Mesenchymal stem cell (in vitro differentiated cells and primary cell): ENCODE data around the gene PKIG. TPM values are rescaled to one million over a fixed set of nuclear protein-coding genes. Genes with fewer than 3 reads are reported as not detected.

ENCODE experiments used
- DNase-seq: peaks from one replicate; pipeline ENCODE4 v3.0.0-alpha.2; 2013
- H2AFZ ChIP-seq: one replicate; pipeline ENCODE4 v1.6.1; 2013; ENCODE audit warnings: low read depth, mild to moderate bottlenecking, control low read depth, inconsistent platforms, low read length, moderate library complexity
- H2AK5ac ChIP-seq: 2 replicates; pipeline ENCODE4 v1.6.1; 2013; ENCODE audit warnings: low read length, moderate library complexity, mild to moderate bottlenecking, inconsistent platforms; ENCODE audit not compliant: severe bottlenecking
- H2BK120ac ChIP-seq: one replicate; pipeline ENCODE4 v1.6.1; 2013; ENCODE audit warnings: low read depth, mild to moderate bottlenecking, inconsistent platforms, low read length, moderate library complexity
- H2BK12ac ChIP-seq, 2 experiments: one replicate each; pipeline ENCODE4 v1.6.1; 2013; ENCODE audit warnings: inconsistent platforms in 2 of 2, low read length in 2 of 2, mild to moderate bottlenecking in 2 of 2, moderate library complexity in 2 of 2, control low read depth in 1 of 2
- H2BK15ac ChIP-seq: one replicate; pipeline ENCODE4 v1.6.1; 2013; ENCODE audit warnings: mild to moderate bottlenecking, low read depth, inconsistent platforms; ENCODE audit not compliant: poor library complexity, severe bottlenecking
- H2BK5ac ChIP-seq: 2 replicates; pipeline ENCODE4 v1.6.1; 2013; ENCODE audit warnings: low read depth, mild to moderate bottlenecking, low read length, control low read depth, inconsistent platforms; ENCODE audit not compliant: poor library complexity, severe bottlenecking
- H3K14ac ChIP-seq, 2 experiments: one replicate each; pipeline ENCODE4 v1.6.1; 2013; ENCODE audit warnings: inconsistent platforms in 2 of 2, low read length in 2 of 2, control low read depth in 1 of 2, mild to moderate bottlenecking in 1 of 2, moderate library complexity in 1 of 2
- H3K18ac ChIP-seq, 2 experiments: one replicate each; pipeline ENCODE4 v1.6.1; 2013; ENCODE audit warnings: inconsistent platforms in 2 of 2, low read length in 2 of 2, control low read depth in 1 of 2, low read depth in 1 of 2, mild to moderate bottlenecking in 1 of 2
- H3K23ac ChIP-seq, 2 experiments: one replicate each; pipeline ENCODE4 v1.6.1; 2013; ENCODE audit warnings: inconsistent platforms in 2 of 2, low read length in 2 of 2, mild to moderate bottlenecking in 2 of 2, moderate library complexity in 2 of 2, control low read depth in 1 of 2
- H3K27ac ChIP-seq: 2 replicates; pipeline ENCODE4 v1.5.1; 2013; ENCODE audit warnings: mild to moderate bottlenecking, moderate library complexity, low read length, control low read depth, inconsistent platforms; ENCODE audit not compliant: poor library complexity, severe bottlenecking
- H3K27me3 ChIP-seq, 2 experiments: 2 replicates each; pipeline versions ENCODE4 v1.6.1 to v1.7.0; 2013; ENCODE audit warnings: low read length in 2 of 2, mild to moderate bottlenecking in 2 of 2, moderate library complexity in 2 of 2, control low read depth in 1 of 2, inconsistent platforms in 1 of 2; ENCODE audit not compliant: control insufficient read depth in 1 of 2, insufficient read depth in 1 of 2
- H3K36me3 ChIP-seq, 2 experiments: 2 replicates each; pipeline versions ENCODE4 v1.6.1 to v1.7.0; 2013; ENCODE audit warnings: low read length in 2 of 2, control low read depth in 1 of 2, inconsistent platforms in 1 of 2, low read depth in 1 of 2, mild to moderate bottlenecking in 1 of 2; ENCODE audit not compliant: insufficient read depth in 2 of 2, control insufficient read depth in 1 of 2
- H3K4ac ChIP-seq, 2 experiments: one replicate each; pipeline ENCODE4 v1.6.1; 2013; ENCODE audit warnings: inconsistent platforms in 2 of 2, low read length in 2 of 2, mild to moderate bottlenecking in 2 of 2, moderate library complexity in 2 of 2, control low read depth in 1 of 2, low read depth in 1 of 2
- H3K4me1 ChIP-seq: 2 replicates; pipeline ENCODE4 v1.6.1; 2013; ENCODE audit warnings: low read depth, low read length, control low read depth; ENCODE audit not compliant: control insufficient read depth, insufficient read depth
- H3K4me2 ChIP-seq: 2 replicates; pipeline ENCODE4 v1.6.1; 2013; ENCODE audit warnings: low read length, mild to moderate bottlenecking, inconsistent platforms; ENCODE audit not compliant: poor library complexity, severe bottlenecking
- H3K4me3 ChIP-seq, 2 experiments: 2 replicates each; pipeline versions ENCODE4 v1.5.1 to v1.7.0; 2013; ENCODE audit warnings: low read length in 2 of 2, mild to moderate bottlenecking in 2 of 2, control low read depth in 1 of 2, low read depth in 1 of 2; ENCODE audit not compliant: insufficient read depth in 1 of 2
- H3K79me1 ChIP-seq: replicated peaks from 2 replicates; pipeline ENCODE4 v1.6.1; 2013; ENCODE audit warnings: mild to moderate bottlenecking, control low read depth, low read length, inconsistent platforms; ENCODE audit not compliant: poor library complexity, severe bottlenecking
- H3K9ac ChIP-seq: 2 replicates; pipeline ENCODE4 v1.7.0; 2013; ENCODE audit warnings: mild to moderate bottlenecking, low read length, moderate library complexity
- H3K9me3 ChIP-seq: 2 replicates; pipeline ENCODE4 v1.7.0; 2013; ENCODE audit warnings: mild to moderate bottlenecking, low read length; ENCODE audit not compliant: control insufficient read depth
- H4K8ac ChIP-seq: one replicate; pipeline ENCODE4 v1.6.1; 2013; ENCODE audit warnings: inconsistent platforms, mild to moderate bottlenecking, low read length, moderate library complexity
- H4K91ac ChIP-seq: one replicate; pipeline ENCODE4 v1.6.1; 2013; ENCODE audit warnings: mild to moderate bottlenecking, low read length, inconsistent platforms
- WGBS: methylation state at CpG from one replicate; pipeline ENCODE4 v1.1.7; 2013; ENCODE audit warnings: mixed read lengths; 5-methylcytosine and 5-hydroxymethylcytosine counted together
- polyA plus RNA-seq, 2 experiments: library from polyadenylated mRNA; stranded (reverse); fragments of 200-250 nt; gene quantifications; one replicate each; pipeline ENCODE4 v1.2.3, GENCODE V29; 2013

PKIG gene
- polyA plus RNA-seq (2013, experiment 1 of 2): 95.4 TPM
- 96.7 TPM for polyA plus RNA-seq (2013, experiment 2 of 2)

DNA sequence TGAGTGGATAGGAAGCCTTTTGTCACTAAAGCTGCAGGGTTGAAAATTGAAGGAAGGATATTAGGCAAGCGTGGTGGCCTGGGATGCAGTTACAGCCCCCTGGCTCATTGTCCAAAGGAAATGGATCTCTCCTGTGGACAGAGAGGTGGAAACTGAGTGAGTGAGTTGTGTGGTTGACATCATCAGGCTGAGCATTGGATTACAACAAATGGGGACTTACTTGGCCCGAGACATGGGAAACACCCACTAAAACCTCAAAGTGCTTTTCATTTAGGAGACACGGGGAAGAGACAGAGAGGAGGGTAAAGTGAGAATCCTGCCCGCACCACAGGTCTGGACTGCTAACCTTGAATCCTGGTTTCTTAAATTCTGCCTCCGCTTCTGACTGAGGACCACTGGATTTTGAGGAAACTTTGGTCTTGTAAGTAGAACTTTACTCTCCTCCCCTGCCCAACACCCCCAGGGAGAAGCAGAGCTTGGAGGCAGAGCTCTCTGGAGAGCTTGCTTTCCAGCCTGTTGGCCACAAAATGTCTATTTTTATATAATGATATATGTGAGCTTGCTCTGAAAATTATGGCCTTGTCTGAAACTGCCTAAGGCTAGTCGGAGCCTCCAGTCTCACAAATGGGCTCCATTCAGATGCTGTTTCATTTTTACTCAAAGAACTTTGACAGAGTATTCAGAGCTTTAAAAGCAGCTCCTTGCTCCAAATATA is at the start of gene PKIG:
TSS of gene PKIG (plus strand) at position 269 of the 715 bp plus-strand sequence. CDS start 31,978 bp downstream, outside the sequence.
- Histone ChIP-seq H3K18ac (peak within 1 kb of the TSS; percentile 87 to 91), H2BK15ac (peak within 1 kb of the TSS; percentile 99), H3K4me3 (peak within 1 kb of the TSS in 1 of 2 experiments; percentile 88), H3K36me3 (peaks cover 0 to 24% of the 10 kb centered on the region in 2 experiments), H3K27ac (peak within 1 kb of the TSS; percentile 31), H3K4me1 (peaks cover 8% of the 10 kb centered on the region), H4K8ac (peak within 1 kb of the TSS; percentile 67), H3K9me3 (no peaks in the 10 kb centered on the region), H3K4ac (peak within 1 kb of the TSS; percentile 47 to 85), H2AFZ (no peak within 1 kb of the TSS), H3K79me1 (peaks cover 14% of the 10 kb centered on the region), H4K91ac (peak within 1 kb of the TSS; percentile 78), H3K23ac (no peak within 1 kb of the TSS), H3K14ac (no peak within 1 kb of the TSS), H3K4me2 (peak within 1 kb of the TSS; percentile 37), H3K27me3 (no peaks in the 10 kb centered on the region), H2BK5ac (no peak within 1 kb of the TSS), H2BK12ac (peak within 1 kb of the TSS; percentile 88 to 90), H2AK5ac (peak within 1 kb of the TSS; percentile 56), H2BK120ac (peak within 1 kb of the TSS; percentile 4), H3K9ac (peak within 1 kb of the TSS; percentile 94)
- DNase-seq: peak; percentile 88
- 37% methylated on average over 5 of the region's 6 CpGs for WGBS

- H3K4me1 ChIP-seq: peaks cover 2% of the 10 kb centered on the region
- H3K79me1 ChIP-seq: peaks cover 12% of the 10 kb centered on the region
- H4K8ac ChIP-seq: no peak overlapping the region
- H3K14ac ChIP-seq: no peak overlapping the region
- H3K27me3 ChIP-seq: no peaks in the 10 kb centered on the region
- H3K9me3 ChIP-seq: no peaks in the 10 kb centered on the region
- H2BK5ac ChIP-seq: no peak overlapping the region
- WGBS: 34% methylated on average over 2 of the region's 2 CpGs
- DNase-seq: peak; percentile 56
- no peak overlapping the region for H3K4ac ChIP-seq
- no peak overlapping the region for H3K27ac ChIP-seq
- no peaks in the 10 kb centered on the region for H3K36me3 ChIP-seq
- no peak overlapping the region for H2BK12ac ChIP-seq
- no peak overlapping the region for H4K91ac ChIP-seq
- no peak overlapping the region for H3K23ac ChIP-seq
- H3K4me2 ChIP-seq: no peak overlapping the region
- H2AK5ac ChIP-seq: no peak overlapping the region
- peak overlapping the region; percentile 95 for H3K9ac ChIP-seq
- no peak overlapping the region for H2BK120ac ChIP-seq
- peak overlapping the region in 1 of 2 experiments; percentile 84 for H3K4me3 ChIP-seq
- H2AFZ ChIP-seq: no peak overlapping the region
- H2BK15ac ChIP-seq: no peak overlapping the region
- H3K18ac ChIP-seq: no peak overlapping the region
Observed at GRCh38 chr20:44532981-44533331, 49.4 kb upstream of the PKIG start.

GRCh38 chr20:44533928-44534327 is 48.5 kb upstream of the PKIG start:
- Histone ChIP-seq H3K9ac (no peak overlapping the region), H3K36me3 (no peaks in the 10 kb centered on the region), H3K9me3 (no peaks in the 10 kb centered on the region), H3K18ac (no peak overlapping the region), H2AK5ac (no peak overlapping the region), H4K91ac (no peak overlapping the region), H3K79me1 (peaks cover 15% of the 10 kb centered on the region), H3K4me2 (no peak overlapping the region), H2BK5ac (no peak overlapping the region), H3K14ac (no peak overlapping the region), H2BK15ac (no peak overlapping the region), H4K8ac (no peak overlapping the region), H3K4ac (no peak overlapping the region), H2BK12ac (no peak overlapping the region), H2AFZ (no peak overlapping the region), H3K27ac (no peak overlapping the region), H3K4me3 (no peak overlapping the region), H3K27me3 (no peaks in the 10 kb centered on the region), H2BK120ac (no peak overlapping the region), H3K23ac (no peak overlapping the region), H3K4me1 (peaks cover 2% of the 10 kb centered on the region)
- WGBS: 92% methylated on average over 4 of the region's 4 CpGs
- no peak for DNase-seq

DNA sequence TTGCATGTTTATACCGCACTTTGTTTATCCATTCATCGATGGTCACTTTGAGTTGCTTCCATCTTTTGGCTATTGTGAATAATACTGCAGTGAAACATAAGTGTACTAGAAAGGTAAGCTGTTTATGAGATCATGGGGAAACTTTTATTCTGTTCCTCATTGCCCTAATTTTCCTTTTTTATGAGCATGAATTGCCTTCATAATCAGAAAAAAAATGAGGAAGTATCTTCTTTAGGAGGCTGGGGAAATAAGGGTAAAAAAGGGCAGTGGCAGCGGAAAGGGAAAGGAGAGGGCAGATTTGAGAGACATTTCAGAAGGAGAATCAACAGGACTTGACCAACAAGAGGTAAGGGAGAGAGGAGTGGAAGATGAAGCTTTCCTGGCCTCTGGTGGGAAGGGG is 46.2 kb upstream of the PKIG start:
- H3K23ac ChIP-seq: no peak overlapping the region
- H3K79me1 ChIP-seq: peaks cover 21% of the 10 kb centered on the region
- H2BK15ac ChIP-seq: no peak overlapping the region
- no peak overlapping the region for H3K27ac ChIP-seq
- H4K91ac ChIP-seq: no peak overlapping the region
- H3K36me3 ChIP-seq: no peaks in the 10 kb centered on the region
- H4K8ac ChIP-seq: no peak overlapping the region
- H3K9ac ChIP-seq: no peak overlapping the region
- H3K18ac ChIP-seq: no peak overlapping the region
- H2AK5ac ChIP-seq: no peak overlapping the region
- H3K4me2 ChIP-seq: no peak overlapping the region
- H3K27me3 ChIP-seq: no peaks in the 10 kb centered on the region
- no peak overlapping the region for H3K4ac ChIP-seq
- H2AFZ ChIP-seq: no peak overlapping the region
- no peak overlapping the region for H3K14ac ChIP-seq
- no peaks in the 10 kb centered on the region for H3K9me3 ChIP-seq
- no peak overlapping the region for H2BK5ac ChIP-seq
- no peak overlapping the region for H2BK120ac ChIP-seq
- no peak for DNase-seq
- no peak overlapping the region for H3K4me3 ChIP-seq
- H3K4me1 ChIP-seq: peaks cover 2% of the 10 kb centered on the region
- WGBS: 100% methylated on average over 3 of the region's 3 CpGs
- H2BK12ac ChIP-seq: no peak overlapping the region
